ENCODE data around the gene SEPTIN8.

GRCh38 chr5:132725745-132726144 is 51.3 kb downstream of the SEPTIN8 start:
- TF ChIP-seq CTCF (IDR thresholded peaks at IDR 0.05 in 8 of 11, conservative IDR thresholded peaks at IDR 0.05 in 3 of 11): no peak
- no peak for TF ChIP-seq POLR2AphosphoS5 (IDR thresholded peaks at IDR 0.05)
